Left colon (tissue), 2 donors: ENCODE data around the gene ZNF880. TPM values are rescaled to one million over a fixed set of nuclear protein-coding genes. Genes with fewer than 3 reads are reported as not detected.

Experiments used
- total RNA-seq, 2 donors: library from RNA; stranded (reverse); fragmentation: NEBNext Ultra II Directional; extraction: Animal tissue kit (Norgen Biotek cat#: 25700); gene quantifications; one replicate each; pipeline ENCODE4 v1.2.1, GENCODE V29; 2021
- donor health status: DM: no; HTN: no; CAD: no.
- donor health status: DM: yes; HTN: yes; CAD: no.

ZNF880 gene
- total RNA-seq, 2 donors from 2014 or later, result 5.6 to 10.3 TPM

Other genes with a start within 250 kb of the ZNF880 start
- gene ZNF616, start 230.0 kb upstream of the ZNF880 start, total RNA-seq, result 1 to 10 TPM; 7.1 to 9.2 TPM
- gene ZNF836, start 198.3 kb upstream of the ZNF880 start, total RNA-seq, result 10 to 100 TPM; 10.5 to 15.4 TPM
- 100 to 1,000 TPM; 262 to 281 TPM for gene PPP2R1A, start 179.9 kb upstream of the ZNF880 start, total RNA-seq
- gene ZNF766, start 100.3 kb upstream of the ZNF880 start, total RNA-seq, result 10 to 100 TPM in 1 of 2 donors, 1 to 10 TPM in 1; 7.8 to 11.4 TPM
- 10 to 100 TPM; 12.1 to 14.0 TPM for gene ZNF480, start 72.8 kb upstream of the ZNF880 start, total RNA-seq
- gene ZNF610, start 33.7 kb upstream of the ZNF880 start, total RNA-seq, result 1 to 10 TPM in 1 of 2 donors, under 1 TPM in 1; 0.79 to 1.1 TPM
- 10 to 100 TPM in 1 of 2 donors, 1 to 10 TPM in 1; 9.5 to 13.6 TPM for gene ZNF528, start 27.9 kb downstream of the ZNF880 start, total RNA-seq
- gene ZNF534, start 59.2 kb downstream of the ZNF880 start, total RNA-seq, result not detected
- under 1 TPM in 1 of 2 donors, not detected in 1; 0.42 TPM for gene ZNF578, start 83.6 kb downstream of the ZNF880 start, total RNA-seq
- gene ZNF808, start 157.7 kb downstream of the ZNF880 start, total RNA-seq, result 10 to 100 TPM; 34.9 to 35.7 TPM
- 10 to 100 TPM; 23.8 to 24.0 TPM for gene ZNF701, start 200.4 kb downstream of the ZNF880 start, total RNA-seq